ENCODE measurements around the gene GIT1. TPM values are rescaled to one million over a fixed set of nuclear protein-coding genes. Genes with fewer than 3 reads are reported as not detected.

The GIT1 gene
- total RNA-seq, 1 donor from 2014 or later: 53.1 TPM

- Histone ChIP-seq H3K36me3 (peaks cover 89% of the 10 kb centered on the region), H3K4me1 (peaks cover 14% of the 10 kb centered on the region), H3K9me3 (no peaks in the 10 kb centered on the region), H3K27ac (no peak overlapping the region), H3K27me3 (ENCODE audit: low read depth) (no peaks in the 10 kb centered on the region), H3K4me3 (no peak overlapping the region)
- DNase-seq: peak; percentile 41
- TF ChIP-seq CTCF (IDR thresholded peaks at IDR 0.05): no peak
- intact Hi-C loops (cut with DNase I): no loop called here
- no peak for ATAC-seq
These were observed 11.8 kb downstream of the GIT1 start for GRCh38 chr17:29577385-29578211.

DNA sequence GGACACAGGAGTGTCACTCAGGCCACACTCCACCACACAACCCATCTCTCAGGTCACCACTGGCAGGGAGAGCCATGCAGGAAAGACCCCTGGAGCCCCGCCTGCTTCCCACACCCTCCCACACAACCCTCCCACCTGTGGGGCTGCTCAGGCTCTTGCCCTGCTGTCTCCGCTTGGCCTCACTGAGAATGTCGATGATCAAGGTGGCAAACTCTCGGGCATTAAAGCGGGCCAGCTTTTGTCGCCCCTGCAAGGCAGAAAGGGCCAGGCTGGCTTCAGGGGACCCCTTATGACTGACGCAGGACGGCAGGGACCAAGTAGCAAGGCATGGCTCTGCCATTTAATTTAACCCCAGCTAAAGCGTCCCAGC, 12.5 kb downstream of the GIT1 start:
- intact Hi-C loops (cut with DNase I): no loop called here
- no peak for TF ChIP-seq CTCF (IDR thresholded peaks at IDR 0.05)
- ATAC-seq: no peak
- Histone ChIP-seq H3K4me3 (no peak overlapping the region), H3K9me3 (no peaks in the 10 kb centered on the region), H3K27ac (no peak overlapping the region), H3K27me3 (ENCODE audit: low read depth) (no peaks in the 10 kb centered on the region), H3K36me3 (peaks cover 84% of the 10 kb centered on the region), H3K4me1 (peaks cover 20% of the 10 kb centered on the region)
- DNase-seq: no peak

GRCh38 chr17:29576214-29577000, 13.0 kb downstream of the GIT1 start:
- no peak for DNase-seq
- Histone ChIP-seq H3K4me3 (no peak overlapping the region), H3K27me3 (ENCODE audit: low read depth) (no peaks in the 10 kb centered on the region), H3K27ac (no peak overlapping the region), H3K9me3 (no peaks in the 10 kb centered on the region), H3K36me3 (peaks cover 82% of the 10 kb centered on the region), H3K4me1 (peaks cover 22% of the 10 kb centered on the region)
- TF ChIP-seq CTCF (IDR thresholded peaks at IDR 0.05): no peak
- intact Hi-C loops (cut with DNase I): no loop called here
- ATAC-seq: no peak

- ATAC-seq (no peak), DNase-seq (no peak)
- intact Hi-C loops (cut with DNase I): no loop called here
- peaks cover 20% of the 10 kb centered on the region for H3K4me1 ChIP-seq
- peaks cover 80% of the 10 kb centered on the region for H3K36me3 ChIP-seq
- no peaks in the 10 kb centered on the region for H3K9me3 ChIP-seq
- no peak for TF ChIP-seq CTCF (IDR thresholded peaks at IDR 0.05)
- no peaks in the 10 kb centered on the region for H3K27me3 ChIP-seq (ENCODE audit: low read depth)
- no peak overlapping the region for H3K4me3 ChIP-seq
- H3K27ac ChIP-seq: no peak overlapping the region
These were observed 13.8 kb downstream of the GIT1 start for GRCh38 chr17:29575511-29576213.

- Histone ChIP-seq H3K4me3 (no peak overlapping the region), H3K9me3 (no peaks in the 10 kb centered on the region), H3K36me3 (peaks cover 77% of the 10 kb centered on the region), H3K27ac (no peak overlapping the region), H3K27me3 (ENCODE audit: low read depth) (no peaks in the 10 kb centered on the region), H3K4me1 (peaks cover 15% of the 10 kb centered on the region)
- intact Hi-C loops (cut with DNase I): no loop called here
- TF ChIP-seq CTCF (IDR thresholded peaks at IDR 0.05): no peak
- DNase-seq (no peak), ATAC-seq (no peak)
These were observed 14.5 kb downstream of the GIT1 start for GRCh38 chr17:29574732-29575510.

All from lower lobe of right lung (tissue), 2 donors.